ENCODE measurements around the gene AP1G2. TPM values are rescaled to one million over a fixed set of nuclear protein-coding genes. Genes with fewer than 3 reads are reported as not detected.

The AP1G2 gene
- total RNA-seq, 1 experiment from 2014 or later, result 160 TPM

DNA sequence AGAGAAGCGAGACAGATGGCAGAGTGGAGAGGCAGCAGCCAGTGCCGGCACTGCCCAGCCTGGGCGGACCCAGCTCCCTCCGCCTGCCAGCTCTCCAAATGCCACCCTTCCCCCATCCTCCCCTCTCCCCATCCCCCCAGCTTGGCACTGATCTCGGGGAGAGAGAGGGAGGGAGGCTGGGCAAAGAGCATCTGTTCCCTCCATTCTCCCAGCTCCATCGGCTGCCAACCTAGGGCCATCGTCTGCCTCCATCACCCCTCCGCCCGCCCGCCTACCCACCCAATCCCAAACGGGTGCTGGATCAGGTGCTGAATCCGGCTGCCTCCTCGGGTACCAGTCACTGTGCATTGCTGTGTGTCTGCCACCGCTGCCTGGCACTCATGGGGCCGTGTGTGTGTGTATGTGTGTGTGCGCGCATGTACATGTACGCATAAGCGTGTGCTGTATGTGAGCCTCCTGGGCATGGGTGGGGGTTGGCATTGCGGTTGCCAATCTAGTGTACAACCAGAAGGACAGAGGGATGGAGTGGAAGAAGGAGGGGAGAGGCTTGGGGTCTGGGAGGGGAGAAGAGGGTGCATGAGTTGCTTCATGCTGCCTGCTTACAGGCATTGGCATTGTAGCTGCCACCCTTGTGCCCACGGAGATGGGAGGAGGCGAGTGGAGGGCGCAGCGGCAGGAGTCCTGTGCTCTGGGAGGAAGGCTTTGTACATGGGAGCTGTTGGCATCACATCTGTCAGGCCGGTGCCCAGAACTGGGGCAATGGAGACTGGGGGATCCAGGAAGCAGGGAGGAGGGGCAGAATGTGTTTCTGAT, 54.4 kb downstream of the AP1G2 start:
- no peak overlapping the region for H3K27ac Mint-ChIP-seq (ENCODE audit: unreplicated experiment)
- no peaks in the 10 kb centered on the region for H3K36me3 Mint-ChIP-seq (ENCODE audit: insufficient read depth, unreplicated experiment)
- CTCF ChIA-PET, result no interaction called here
- no peaks in the 10 kb centered on the region for H3K4me1 Mint-ChIP-seq (ENCODE audit: low read depth, unreplicated experiment)
- POLR2A ChIA-PET, result no interaction called here
- H3K27me3 Mint-ChIP-seq (ENCODE audit: insufficient read depth, unreplicated experiment), result no peaks in the 10 kb centered on the region
- BruUV-seq (replicated peaks), result no TSS peak
- Histone ChIP-seq H3K4me1 (no peaks in the 10 kb centered on the region), H3K4me3 (ENCODE audit: low read depth, low read length) (no peak overlapping the region), H3K27me3 (replicated peaks; ENCODE audit: control insufficient read depth, insufficient read depth, low read length) (no peaks in the 10 kb centered on the region), H3K36me3 (ENCODE audit: control insufficient read depth, insufficient read depth, low read length) (no peaks in the 10 kb centered on the region), H3K9me3 (no peaks in the 10 kb centered on the region)
- DNase-seq, result no peak
- no peaks in the 10 kb centered on the region for H3K9me3 Mint-ChIP-seq (ENCODE audit: unreplicated experiment)
- intact Hi-C loops (cut with micrococcal nuclease; ENCODE audit: unreplicated experiment), result no loop called here
- no peak overlapping the region for H3K4me3 Mint-ChIP-seq (ENCODE audit: unreplicated experiment)
- TF ChIP-seq, protein P1, sequence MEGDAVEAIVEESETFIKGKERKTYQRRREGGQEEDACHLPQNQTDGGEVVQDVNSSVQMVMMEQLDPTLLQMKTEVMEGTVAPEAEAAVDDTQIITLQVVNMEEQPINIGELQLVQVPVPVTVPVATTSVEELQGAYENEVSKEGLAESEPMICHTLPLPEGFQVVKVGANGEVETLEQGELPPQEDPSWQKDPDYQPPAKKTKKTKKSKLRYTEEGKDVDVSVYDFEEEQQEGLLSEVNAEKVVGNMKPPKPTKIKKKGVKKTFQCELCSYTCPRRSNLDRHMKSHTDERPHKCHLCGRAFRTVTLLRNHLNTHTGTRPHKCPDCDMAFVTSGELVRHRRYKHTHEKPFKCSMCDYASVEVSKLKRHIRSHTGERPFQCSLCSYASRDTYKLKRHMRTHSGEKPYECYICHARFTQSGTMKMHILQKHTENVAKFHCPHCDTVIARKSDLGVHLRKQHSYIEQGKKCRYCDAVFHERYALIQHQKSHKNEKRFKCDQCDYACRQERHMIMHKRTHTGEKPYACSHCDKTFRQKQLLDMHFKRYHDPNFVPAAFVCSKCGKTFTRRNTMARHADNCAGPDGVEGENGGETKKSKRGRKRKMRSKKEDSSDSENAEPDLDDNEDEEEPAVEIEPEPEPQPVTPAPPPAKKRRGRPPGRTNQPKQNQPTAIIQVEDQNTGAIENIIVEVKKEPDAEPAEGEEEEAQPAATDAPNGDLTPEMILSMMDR (IDR thresholded peaks at IDR 0.05; ENCODE audit: insufficient read depth in 1 of 2, low read depth in 1 of 2, low read length in 1 of 2, severe bottlenecking in 1 of 2, unreplicated experiment in 1 of 2), result no peak

DNA sequence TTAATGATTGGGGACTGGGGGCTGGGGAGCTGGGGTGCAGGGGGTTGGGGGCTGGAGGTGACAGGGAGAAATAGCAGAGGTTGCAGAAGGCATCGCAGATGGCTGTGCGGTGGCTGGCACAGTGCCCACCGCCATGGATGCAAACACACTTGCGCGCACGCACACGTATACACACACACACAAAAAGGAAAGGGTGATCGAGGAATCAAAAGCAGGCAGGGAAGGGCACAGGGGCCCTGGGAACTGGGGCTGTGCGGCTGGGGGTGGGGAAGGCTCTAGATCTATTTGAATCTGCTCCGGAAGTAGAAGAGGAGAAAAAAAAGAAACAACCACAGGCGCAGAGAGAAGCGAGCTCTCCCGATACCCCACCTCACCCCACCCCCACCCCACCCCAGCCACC, 55.4 kb downstream of the AP1G2 start:
- Mint-ChIP-seq H3K9me3 (ENCODE audit: unreplicated experiment) (no peaks in the 10 kb centered on the region), H3K4me3 (ENCODE audit: unreplicated experiment) (no peak overlapping the region), H3K27me3 (ENCODE audit: insufficient read depth, unreplicated experiment) (no peaks in the 10 kb centered on the region), H3K4me1 (ENCODE audit: low read depth, unreplicated experiment) (no peaks in the 10 kb centered on the region), H3K27ac (ENCODE audit: unreplicated experiment) (no peak overlapping the region), H3K36me3 (ENCODE audit: insufficient read depth, unreplicated experiment) (no peaks in the 10 kb centered on the region)
- no peaks in the 10 kb centered on the region for H3K9me3 ChIP-seq
- no peaks in the 10 kb centered on the region for H3K27me3 ChIP-seq (replicated peaks; ENCODE audit: control insufficient read depth, insufficient read depth, low read length)
- ChIA-PET CTCF (no interaction called here), POLR2A (no interaction called here)
- intact Hi-C loops (cut with micrococcal nuclease; ENCODE audit: unreplicated experiment), result no loop called here
- H3K4me3 ChIP-seq (ENCODE audit: low read depth, low read length), result no peak overlapping the region
- DNase-seq, result no peak
- no peaks in the 10 kb centered on the region for H3K36me3 ChIP-seq (ENCODE audit: control insufficient read depth, insufficient read depth, low read length)
- no TSS peak for BruUV-seq (replicated peaks)
- TF ChIP-seq, protein P1 (IDR thresholded peaks at IDR 0.05; ENCODE audit: insufficient read depth in 1 of 2, low read depth in 1 of 2, low read length in 1 of 2, severe bottlenecking in 1 of 2, unreplicated experiment in 1 of 2), result no peak
- H3K4me1 ChIP-seq, result no peaks in the 10 kb centered on the region

Other genes starting within 250 kb of the AP1G2 start
- gene PABPN1, start 246.3 kb downstream of the AP1G2 start, total RNA-seq (2022), result 196 and 202 TPM in 2 replicates
- gene SLC22A17, start 214.9 kb downstream of the AP1G2 start, total RNA-seq (2022), result 3.1 and 3.7 TPM in 2 replicates
- gene EFS, start 202.6 kb downstream of the AP1G2 start, total RNA-seq (2022), result 0.14 and 0.16 TPM in 2 replicates
- not detected in 2 replicates for gene IL25, start 195.0 kb downstream of the AP1G2 start, total RNA-seq (2022)
- gene CMTM5, start 190.7 kb downstream of the AP1G2 start, total RNA-seq (2022), result not detected in 2 replicates
- not detected in 2 replicates for gene MYH6, start 159.5 kb downstream of the AP1G2 start, total RNA-seq (2022)
- 0.07 TPM in 1 of 2 replicates, not detected in the other for gene MYH7, start 132.1 kb downstream of the AP1G2 start, total RNA-seq (2022)
- 54.5 and 55.0 TPM in 2 replicates for gene NGDN, start 98.1 kb downstream of the AP1G2 start, total RNA-seq (2022)
- gene ZFHX2, start 16.0 kb downstream of the AP1G2 start, total RNA-seq (2022), result 1.1 and 1.4 TPM in 2 replicates
- gene THTPA, start 11.5 kb downstream of the AP1G2 start, total RNA-seq (2022), result 9.3 and 9.5 TPM in 2 replicates
- gene JPH4, start 11.0 kb upstream of the AP1G2 start, total RNA-seq (2022), result not detected in 2 replicates
- gene DHRS2, start 68.6 kb upstream of the AP1G2 start, total RNA-seq (2022), result 12.8 and 21.3 TPM in 2 replicates

Data from Caco-2 (cell line).